IPS-20b (cell line): ENCODE results near the gene SLC22A1.

Experiments
- H3K27ac ChIP-seq: one replicate; pipeline ENCODE4 v1.5.1; 2013; ENCODE audit warnings: low read length
- H3K27me3 ChIP-seq: 2 replicates; pipeline ENCODE4 v1.6.1; 2013; ENCODE audit warnings: mild to moderate bottlenecking, low read length, inconsistent platforms; ENCODE audit not compliant: insufficient read depth
- H3K36me3 ChIP-seq: 2 replicates; pipeline ENCODE4 v1.6.1; 2013; ENCODE audit warnings: low read depth, mild to moderate bottlenecking, inconsistent platforms, low read length, moderate library complexity; ENCODE audit not compliant: insufficient read depth
- H3K4me1 ChIP-seq: 2 replicates; pipeline ENCODE4 v1.6.1; 2013; ENCODE audit warnings: mild to moderate bottlenecking, control low read depth, inconsistent platforms, low read length, moderate library complexity; ENCODE audit not compliant: insufficient read depth
- H3K4me3 ChIP-seq: 2 replicates; pipeline ENCODE4 v1.5.1; 2013; ENCODE audit warnings: mild to moderate bottlenecking, low read length, inconsistent platforms
- H3K9ac ChIP-seq: 2 replicates; pipeline ENCODE4 v1.6.1; 2013; ENCODE audit warnings: low read depth, mild to moderate bottlenecking, inconsistent platforms, low read length, moderate library complexity
- H3K9me3 ChIP-seq: 2 replicates; pipeline ENCODE4 v1.6.1; 2013; ENCODE audit warnings: mild to moderate bottlenecking, low read depth, low read length, inconsistent platforms; ENCODE audit not compliant: insufficient read depth

Gene SLC22A1

DNA sequence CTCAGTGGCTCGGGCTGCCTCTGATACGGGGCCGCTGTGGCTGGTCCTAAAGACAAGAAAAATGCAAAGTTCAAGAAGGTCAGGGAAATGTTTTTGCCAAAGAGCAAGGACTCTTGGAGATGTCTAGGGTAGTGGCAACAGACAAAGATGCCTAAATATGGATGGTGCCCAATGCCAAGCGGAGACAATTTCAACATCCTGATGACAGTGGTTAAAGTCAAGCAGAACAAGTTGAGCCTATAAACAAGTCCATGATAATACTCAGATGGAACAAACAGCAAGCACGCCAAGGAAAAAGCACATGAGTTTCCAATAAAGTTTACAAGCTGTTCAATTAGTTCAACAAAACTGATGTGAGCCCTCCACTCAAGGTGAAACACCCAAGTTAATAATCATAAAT lies 51.1 kb downstream of the SLC22A1 start:
- no peak overlapping the region for H3K4me3 ChIP-seq
- no peak overlapping the region for H3K27ac ChIP-seq
- H3K4me1 ChIP-seq: peaks cover 3% of the 10 kb centered on the region; the same call in 1 of the 2 replicates
- no peaks in the 10 kb centered on the region for H3K9me3 ChIP-seq
- no peak overlapping the region for H3K9ac ChIP-seq
- no peaks in the 10 kb centered on the region for H3K27me3 ChIP-seq
- H3K36me3 ChIP-seq: no peaks in the 10 kb centered on the region

DNA sequence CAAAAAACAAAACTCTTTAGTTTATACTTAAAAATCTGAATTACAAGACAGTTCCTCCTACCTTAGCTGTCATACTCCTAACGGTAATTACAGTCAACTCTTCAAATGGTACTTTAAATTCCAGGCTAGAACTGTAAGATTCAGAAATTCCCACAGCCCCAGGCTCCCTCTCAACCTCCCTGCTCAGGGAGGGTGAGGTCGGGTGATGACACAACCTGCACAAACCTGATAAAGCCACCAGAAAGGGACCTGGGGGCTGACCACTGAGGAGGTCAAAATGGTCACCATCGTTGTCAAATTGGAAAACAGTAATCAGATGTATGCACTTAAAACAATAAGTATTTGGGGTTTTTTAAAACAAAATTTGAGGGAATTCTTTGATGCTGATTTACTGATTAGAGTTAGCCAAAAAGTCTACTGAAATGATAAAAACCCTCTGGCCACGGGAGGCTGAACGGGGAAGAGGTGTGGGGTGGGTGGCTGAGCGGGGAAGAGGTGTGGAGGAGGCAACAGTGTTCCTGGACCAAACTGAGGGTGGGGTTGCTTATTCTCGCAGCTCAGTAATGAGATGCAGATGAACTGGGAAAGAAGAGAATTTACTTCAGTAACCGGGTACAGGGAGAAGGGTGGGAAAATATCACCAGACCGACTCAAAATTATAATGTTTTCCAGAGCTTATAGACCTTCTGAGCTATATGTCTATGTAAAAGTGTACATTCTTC lies 52.4 kb downstream of the SLC22A1 start:
- no peak overlapping the region for H3K4me3 ChIP-seq
- no peaks in the 10 kb centered on the region for H3K36me3 ChIP-seq
- no peaks in the 10 kb centered on the region for H3K27me3 ChIP-seq
- H3K9ac ChIP-seq: no peak overlapping the region
- no peak overlapping the region for H3K27ac ChIP-seq
- peaks cover 3% of the 10 kb centered on the region; the same call in 1 of the 2 replicates for H3K4me1 ChIP-seq
- no peaks in the 10 kb centered on the region for H3K9me3 ChIP-seq

DNA sequence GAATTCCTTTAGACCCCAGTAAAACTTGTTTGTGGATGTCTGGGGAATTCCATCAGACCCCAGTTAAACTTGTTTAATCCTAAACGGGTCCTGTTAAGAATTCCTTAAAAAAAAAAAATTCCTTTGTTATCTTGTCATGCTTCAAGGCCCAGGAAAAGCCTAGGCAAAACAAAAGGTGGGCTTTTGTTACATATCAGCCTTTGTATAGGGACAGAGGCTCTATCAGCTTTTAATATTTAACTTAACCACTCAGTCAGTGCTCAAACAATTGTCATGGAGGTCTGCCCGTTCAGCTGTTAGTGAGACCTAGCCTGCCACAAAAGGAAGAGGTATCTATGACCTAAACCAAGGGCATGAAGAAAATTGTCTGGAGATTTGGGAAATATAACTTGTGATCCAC lies 53.1 kb downstream of the SLC22A1 start:
- Histone ChIP-seq H3K4me1 (peaks cover 3% of the 10 kb centered on the region; the same call in 1 of the 2 replicates), H3K27ac (no peak overlapping the region), H3K36me3 (no peaks in the 10 kb centered on the region), H3K4me3 (no peak overlapping the region), H3K27me3 (no peaks in the 10 kb centered on the region), H3K9ac (no peak overlapping the region), H3K9me3 (no peaks in the 10 kb centered on the region)

DNA sequence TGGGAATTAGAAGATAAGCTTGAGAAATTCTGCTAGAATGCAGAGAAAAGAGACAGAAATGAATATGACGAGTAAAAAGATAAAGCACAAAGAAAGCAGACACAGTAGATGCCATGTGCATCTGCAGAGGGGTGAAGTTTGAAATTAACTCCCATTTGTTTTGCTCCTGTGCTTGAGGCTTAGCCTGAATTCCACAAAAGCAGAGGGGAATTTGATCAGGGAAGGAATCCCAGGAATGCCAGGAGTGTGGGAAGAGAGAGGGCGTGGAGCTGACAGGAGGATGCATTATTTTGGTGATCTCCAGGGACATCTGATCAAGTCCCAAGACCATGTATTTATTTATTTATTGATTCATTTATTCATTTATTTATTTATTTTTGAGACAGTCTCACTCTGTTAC lies 55.6 kb downstream of the SLC22A1 start:
- H3K4me1 ChIP-seq: peaks cover 3% of the 10 kb centered on the region; the same call in 1 of the 2 replicates
- H3K4me3 ChIP-seq: no peak overlapping the region
- no peak overlapping the region for H3K9ac ChIP-seq
- no peaks in the 10 kb centered on the region for H3K9me3 ChIP-seq
- H3K27me3 ChIP-seq: no peaks in the 10 kb centered on the region
- H3K36me3 ChIP-seq: no peaks in the 10 kb centered on the region
- H3K27ac ChIP-seq: no peak overlapping the region

DNA sequence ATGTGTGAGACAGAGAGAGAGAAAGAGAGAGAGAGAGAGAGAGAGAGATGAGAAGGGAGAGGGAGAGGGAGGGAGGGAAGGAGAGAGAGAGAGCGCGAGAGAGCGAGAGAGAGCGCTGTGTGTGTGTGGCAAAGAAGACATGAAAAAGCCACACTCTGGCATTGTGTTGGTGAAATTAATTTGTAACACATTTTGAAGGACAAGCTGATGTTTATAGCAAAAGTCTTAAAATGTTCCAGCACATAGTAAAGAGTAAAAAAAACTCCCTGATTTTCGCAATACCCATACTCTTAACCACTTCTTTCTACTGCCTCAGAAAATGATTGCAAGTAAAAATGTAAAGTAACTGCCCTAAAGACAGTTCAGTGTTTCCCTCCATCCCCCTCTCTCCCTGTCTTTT lies 56.7 kb downstream of the SLC22A1 start:
- Histone ChIP-seq H3K4me3 (no peak overlapping the region), H3K27me3 (no peaks in the 10 kb centered on the region), H3K9me3 (no peaks in the 10 kb centered on the region), H3K27ac (no peak overlapping the region), H3K4me1 (peaks cover 3% of the 10 kb centered on the region; the same call in 1 of the 2 replicates), H3K36me3 (no peaks in the 10 kb centered on the region), H3K9ac (no peak overlapping the region)

DNA sequence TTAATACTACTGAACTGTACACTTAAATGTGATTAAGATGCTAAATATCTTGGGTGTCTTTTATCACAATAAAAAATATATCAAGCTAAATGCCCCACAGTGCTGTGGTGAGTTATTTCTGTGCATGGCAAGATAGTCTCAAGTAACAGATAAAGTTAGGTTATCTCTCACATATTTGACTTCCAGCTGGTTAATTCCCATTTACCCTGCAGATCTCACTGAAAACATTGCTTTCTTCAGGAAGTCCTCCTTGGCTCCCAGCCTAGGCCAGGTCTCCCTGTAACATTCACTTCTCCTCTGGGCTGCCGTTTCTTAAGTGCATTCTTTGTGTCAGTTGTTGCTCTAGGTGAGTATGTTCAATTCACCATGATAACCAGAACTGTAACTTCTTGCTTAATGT lies 59.1 kb downstream of the SLC22A1 start:
- no peaks in the 10 kb centered on the region for H3K36me3 ChIP-seq
- no peaks in the 10 kb centered on the region for H3K27me3 ChIP-seq
- H3K27ac ChIP-seq: no peak overlapping the region
- peaks cover 3% of the 10 kb centered on the region; the same call in 1 of the 2 replicates for H3K4me1 ChIP-seq
- no peak overlapping the region for H3K4me3 ChIP-seq
- H3K9me3 ChIP-seq: no peaks in the 10 kb centered on the region
- H3K9ac ChIP-seq: no peak overlapping the region

DNA sequence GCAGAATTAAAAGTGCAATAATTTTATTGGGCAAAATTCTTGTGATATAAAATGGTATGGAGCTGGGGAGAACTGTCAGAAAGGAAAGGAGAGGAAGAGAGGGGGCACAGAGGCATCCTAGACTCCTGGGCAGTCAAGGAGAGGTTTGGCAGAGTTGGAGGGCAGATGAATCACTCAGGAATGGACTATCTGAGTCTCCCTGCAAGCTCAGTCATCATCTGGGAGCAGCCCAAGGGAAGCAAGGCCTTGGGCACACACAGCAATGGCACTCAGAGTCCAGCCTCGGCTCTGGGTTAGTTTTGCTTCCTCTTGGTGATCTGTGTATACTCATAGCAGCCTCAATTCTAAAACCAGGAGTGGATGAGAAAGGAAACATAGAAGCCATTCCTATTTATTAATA lies 67.2 kb downstream of the SLC22A1 start:
- H3K9ac ChIP-seq: no peak overlapping the region
- no peaks in the 10 kb centered on the region for H3K4me1 ChIP-seq
- H3K27ac ChIP-seq: no peak overlapping the region
- H3K36me3 ChIP-seq: no peaks in the 10 kb centered on the region
- H3K9me3 ChIP-seq: peaks cover 8% of the 10 kb centered on the region; the same call in 1 of the 2 replicates
- no peak overlapping the region for H3K4me3 ChIP-seq
- no peaks in the 10 kb centered on the region for H3K27me3 ChIP-seq

DNA sequence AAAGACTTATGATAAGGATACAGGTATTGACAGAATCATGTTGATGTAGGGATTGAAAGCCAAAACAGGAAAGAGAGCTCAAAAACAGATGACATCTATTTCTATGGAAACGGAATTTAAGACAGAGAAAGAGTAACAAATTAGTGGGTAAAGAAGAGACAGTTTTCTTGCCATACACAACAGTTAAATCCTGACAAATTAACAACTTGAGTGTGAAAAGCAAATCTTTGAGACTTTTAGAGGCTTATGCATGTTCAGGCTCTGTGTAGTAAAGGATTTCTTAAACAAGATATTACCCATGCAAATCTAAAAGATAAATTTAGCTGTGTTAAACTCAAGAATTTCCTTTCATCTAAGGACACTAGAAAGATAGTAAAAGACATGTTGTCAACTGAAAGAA lies 68.5 kb downstream of the SLC22A1 start:
- Histone ChIP-seq H3K9ac (no peak overlapping the region), H3K27ac (no peak overlapping the region), H3K4me3 (no peak overlapping the region), H3K27me3 (no peaks in the 10 kb centered on the region), H3K9me3 (peaks cover 14% of the 10 kb centered on the region), H3K4me1 (no peaks in the 10 kb centered on the region), H3K36me3 (no peaks in the 10 kb centered on the region)

DNA sequence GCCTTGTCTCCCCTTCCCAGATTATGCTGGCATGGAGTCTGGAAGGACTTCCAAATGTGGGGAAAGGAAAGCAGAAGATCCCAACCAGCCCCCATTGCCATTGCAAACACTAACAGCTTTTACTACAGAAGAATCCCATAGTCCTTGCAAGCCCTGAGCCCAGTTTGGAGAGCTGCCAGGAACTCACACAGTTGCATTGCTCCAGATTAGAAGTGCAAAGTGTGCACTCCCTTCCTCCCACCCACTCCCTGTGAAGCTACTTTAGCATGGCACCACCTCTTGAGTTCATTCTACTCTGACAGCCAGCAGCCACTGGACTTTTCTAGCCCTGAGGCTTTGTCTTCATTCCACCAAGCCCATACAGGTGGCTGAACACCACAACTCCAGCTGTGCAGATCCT lies 69.4 kb downstream of the SLC22A1 start:
- Histone ChIP-seq H3K27ac (no peak overlapping the region), H3K9ac (no peak overlapping the region), H3K4me3 (no peak overlapping the region), H3K36me3 (no peaks in the 10 kb centered on the region), H3K4me1 (no peaks in the 10 kb centered on the region), H3K27me3 (no peaks in the 10 kb centered on the region), H3K9me3 (peaks cover 15% of the 10 kb centered on the region)

DNA sequence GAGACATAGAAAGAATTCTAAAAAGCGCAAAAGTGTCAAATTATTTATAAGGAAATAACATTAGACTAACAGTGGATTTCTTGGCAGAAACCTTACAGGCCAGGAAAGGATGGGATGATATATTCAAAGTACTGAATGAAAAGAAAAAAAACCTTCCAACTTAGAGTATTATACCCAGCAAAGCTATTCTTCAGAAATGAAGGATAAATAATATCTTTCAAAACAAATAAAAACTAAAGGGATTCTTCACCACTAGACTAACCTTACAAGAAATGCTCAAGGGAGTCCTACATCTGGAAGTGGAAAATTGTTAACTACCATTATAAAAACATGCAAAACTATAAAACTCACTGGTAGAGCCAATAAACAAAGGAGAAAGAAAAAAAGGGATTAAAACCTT lies 71.2 kb downstream of the SLC22A1 start:
- Histone ChIP-seq H3K27ac (no peak overlapping the region), H3K4me3 (no peak overlapping the region), H3K27me3 (no peaks in the 10 kb centered on the region), H3K9me3 (peaks cover 15% of the 10 kb centered on the region), H3K4me1 (no peaks in the 10 kb centered on the region), H3K9ac (no peak overlapping the region), H3K36me3 (no peaks in the 10 kb centered on the region)

DNA sequence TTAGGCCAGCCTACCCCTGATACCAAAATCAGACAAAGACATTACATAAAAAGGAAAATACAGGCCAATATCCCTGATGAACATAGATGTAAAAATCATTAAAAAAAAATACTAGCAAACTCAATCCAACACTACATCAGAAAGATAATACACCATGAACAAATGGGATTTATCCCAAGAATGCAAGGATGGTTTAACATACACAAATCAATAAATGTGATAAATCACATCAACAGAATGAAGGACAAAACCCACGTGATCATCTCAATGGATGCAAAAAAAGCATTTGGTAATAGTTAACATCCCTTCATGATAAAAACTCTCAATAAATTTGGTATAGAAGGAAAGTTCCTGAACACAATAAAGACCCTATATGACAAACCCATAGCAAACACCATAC lies 73.2 kb downstream of the SLC22A1 start:
- peaks cover 15% of the 10 kb centered on the region for H3K9me3 ChIP-seq
- no peaks in the 10 kb centered on the region for H3K4me1 ChIP-seq
- no peaks in the 10 kb centered on the region for H3K27me3 ChIP-seq
- no peaks in the 10 kb centered on the region for H3K36me3 ChIP-seq
- H3K9ac ChIP-seq: no peak overlapping the region
- H3K4me3 ChIP-seq: no peak overlapping the region
- no peak overlapping the region for H3K27ac ChIP-seq

DNA sequence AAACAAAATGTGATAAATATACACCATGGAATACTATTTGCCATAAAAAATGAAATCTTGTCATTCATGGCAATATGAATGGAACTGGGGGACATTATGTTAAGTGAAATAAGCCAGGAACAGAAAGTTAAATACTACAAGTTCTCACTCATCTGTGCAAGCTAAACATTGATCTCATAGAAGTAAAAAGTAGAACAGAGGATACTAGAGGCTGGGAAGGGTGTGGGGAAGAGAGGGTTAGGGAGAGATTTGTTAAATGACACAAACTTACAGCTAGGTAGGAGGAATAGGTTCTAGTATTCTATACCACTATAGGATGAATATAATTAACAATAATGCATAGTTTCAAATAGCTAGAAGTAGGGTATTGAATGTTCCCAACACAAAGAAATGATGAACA lies 76.0 kb downstream of the SLC22A1 start:
- H3K4me3 ChIP-seq: no peak overlapping the region
- H3K9ac ChIP-seq: no peak overlapping the region
- no peaks in the 10 kb centered on the region for H3K27me3 ChIP-seq
- no peaks in the 10 kb centered on the region for H3K4me1 ChIP-seq
- H3K9me3 ChIP-seq: peaks cover 14% of the 10 kb centered on the region
- no peaks in the 10 kb centered on the region for H3K36me3 ChIP-seq
- H3K27ac ChIP-seq: no peak overlapping the region
